Retinal pigment epithelial cell (primary cell): Measurements from ENCODE around the gene DCDC2C.

Experiments used
- DNase-seq: peaks from one replicate; pipeline ENCODE4 v3.0.0-alpha.2; 2010; ENCODE audit warnings: low read depth
- H3K4me3 ChIP-seq: 2 replicates; pipeline ENCODE4 v1.5.1; 2011; ENCODE audit warnings: mild to moderate bottlenecking, low read length, control low read depth, moderate library complexity
- CTCF ChIP-seq: conservative IDR thresholded peaks from 2 replicates; pipeline ENCODE4 v1.5.1; 2011; ENCODE audit warnings: low read depth, low read length, control low read depth, inconsistent platforms

DCDC2C gene

GRCh38 chr2:3759761-3760160 is 56.4 kb downstream of the DCDC2C start:
- no peak overlapping the region for H3K4me3 ChIP-seq
- no peak for DNase-seq
- TF ChIP-seq CTCF = no peak

- no peak for DNase-seq
- H3K4me3 ChIP-seq = no peak overlapping the region
- no peak for TF ChIP-seq CTCF
Measured at GRCh38 chr2:3761272-3761671, 57.9 kb downstream of the DCDC2C start.

GRCh38 chr2:3762771-3763447 is 59.5 kb downstream of the DCDC2C start:
- DNase-seq = no peak
- TF ChIP-seq CTCF = no peak
- H3K4me3 ChIP-seq = no peak overlapping the region

GRCh38 chr2:3766824-3767223 is 63.4 kb downstream of the DCDC2C start:
- no peak overlapping the region for H3K4me3 ChIP-seq
- no peak for TF ChIP-seq CTCF
- no peak for DNase-seq

GRCh38 chr2:3768960-3769765 is 65.8 kb downstream of the DCDC2C start:
- no peak for TF ChIP-seq CTCF
- no peak overlapping the region for H3K4me3 ChIP-seq

GRCh38 chr2:3769766-3770165 is 66.4 kb downstream of the DCDC2C start:
- no peak for DNase-seq
- H3K4me3 ChIP-seq = no peak overlapping the region
- TF ChIP-seq CTCF = no peak

More at GRCh38 chr2:3768960-3769765, 65.8 kb downstream of the DCDC2C start:
- no peak for DNase-seq

- TF ChIP-seq CTCF = no peak
- H3K4me3 ChIP-seq = no peak overlapping the region
- no peak for DNase-seq
Measured at GRCh38 chr2:3770724-3771415, 67.5 kb downstream of the DCDC2C start.
